ENCODE measurements around the gene RRP1.

- no peak for TF ChIP-seq CTCF (conservative IDR thresholded peaks at IDR 0.05)
- TF ChIP-seq ZFX (IDR thresholded peaks at IDR 0.05), result no peak
Measured at GRCh38 chr21:43801006-43801783, 11.8 kb downstream of the RRP1 start.

Measured in C4-2B (cell line).